ENCODE data around the gene AMBN. TPM values are rescaled to one million over a fixed set of nuclear protein-coding genes. Genes with fewer than 3 reads are reported as not detected.

The AMBN gene
- total RNA-seq, 4 donors from 2014 or later, result not detected

DNA sequence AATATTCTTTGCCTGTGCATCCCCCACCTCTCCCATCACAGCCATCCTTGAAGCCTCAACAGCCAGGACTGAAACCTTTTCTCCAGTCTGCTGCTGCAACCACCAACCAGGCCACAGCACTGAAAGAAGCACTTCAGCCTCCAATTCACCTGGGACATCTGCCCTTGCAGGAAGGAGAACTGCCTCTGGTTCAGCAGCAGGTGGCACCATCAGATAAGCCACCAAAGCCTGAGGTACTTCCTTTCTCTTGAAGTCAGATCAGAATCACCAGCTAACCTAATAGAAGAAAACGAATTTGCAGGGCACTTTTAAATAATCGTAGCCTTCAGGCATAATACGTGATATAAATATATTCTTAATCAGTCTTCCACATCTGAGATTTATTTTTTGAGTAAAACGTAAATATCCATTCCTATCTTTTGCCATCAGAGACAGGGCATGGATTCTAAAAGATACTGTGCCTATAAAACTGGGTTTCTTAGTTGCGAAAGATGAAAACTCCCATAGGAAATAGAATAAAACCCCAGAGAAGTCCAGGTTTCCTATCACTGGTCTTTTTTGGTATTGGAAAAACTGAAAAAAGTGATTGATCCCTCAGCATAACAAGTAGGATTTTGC, 9.5 kb downstream of the AMBN start:
- Histone ChIP-seq H3K36me3 (no peaks in the 10 kb centered on the region), H3K4me1 (no peaks in the 10 kb centered on the region), H3K27ac (no peak overlapping the region), H3K9me3 (no peaks in the 10 kb centered on the region), H3K27me3 (no peaks in the 10 kb centered on the region), H3K4me3 (no peak overlapping the region)
- no peak for TF ChIP-seq EP300 (IDR thresholded peaks at IDR 0.05; ENCODE audit: low read depth)
- TF ChIP-seq, protein P1, sequence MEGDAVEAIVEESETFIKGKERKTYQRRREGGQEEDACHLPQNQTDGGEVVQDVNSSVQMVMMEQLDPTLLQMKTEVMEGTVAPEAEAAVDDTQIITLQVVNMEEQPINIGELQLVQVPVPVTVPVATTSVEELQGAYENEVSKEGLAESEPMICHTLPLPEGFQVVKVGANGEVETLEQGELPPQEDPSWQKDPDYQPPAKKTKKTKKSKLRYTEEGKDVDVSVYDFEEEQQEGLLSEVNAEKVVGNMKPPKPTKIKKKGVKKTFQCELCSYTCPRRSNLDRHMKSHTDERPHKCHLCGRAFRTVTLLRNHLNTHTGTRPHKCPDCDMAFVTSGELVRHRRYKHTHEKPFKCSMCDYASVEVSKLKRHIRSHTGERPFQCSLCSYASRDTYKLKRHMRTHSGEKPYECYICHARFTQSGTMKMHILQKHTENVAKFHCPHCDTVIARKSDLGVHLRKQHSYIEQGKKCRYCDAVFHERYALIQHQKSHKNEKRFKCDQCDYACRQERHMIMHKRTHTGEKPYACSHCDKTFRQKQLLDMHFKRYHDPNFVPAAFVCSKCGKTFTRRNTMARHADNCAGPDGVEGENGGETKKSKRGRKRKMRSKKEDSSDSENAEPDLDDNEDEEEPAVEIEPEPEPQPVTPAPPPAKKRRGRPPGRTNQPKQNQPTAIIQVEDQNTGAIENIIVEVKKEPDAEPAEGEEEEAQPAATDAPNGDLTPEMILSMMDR (IDR thresholded peaks at IDR 0.05), result peak; percentile 50 to 65 (median 64)
- 34 to 38% methylated on average over 5 of the region's 5 CpGs for WGBS, 2 donors (ENCODE audit: low coverage in 1 of 2)
- peak; percentile 60 for DNase-seq
- in situ Hi-C loops (cut with MboI; ENCODE audit: low pct_ligation_motif_present in 1 of 4, low pct_unique_long_range_greater_than_20kb in 1 of 4, low sequenced_read_pairs in 3 of 4), result loop anchor here in 1 of 4 donors (25.0 kb wide), 1 partner anchor 1111 kb away; no protein-coding TSS in a partner anchor
- intact Hi-C loops (cut with DNase I; ENCODE audit: low total_unique reads), result no loop called here

DNA sequence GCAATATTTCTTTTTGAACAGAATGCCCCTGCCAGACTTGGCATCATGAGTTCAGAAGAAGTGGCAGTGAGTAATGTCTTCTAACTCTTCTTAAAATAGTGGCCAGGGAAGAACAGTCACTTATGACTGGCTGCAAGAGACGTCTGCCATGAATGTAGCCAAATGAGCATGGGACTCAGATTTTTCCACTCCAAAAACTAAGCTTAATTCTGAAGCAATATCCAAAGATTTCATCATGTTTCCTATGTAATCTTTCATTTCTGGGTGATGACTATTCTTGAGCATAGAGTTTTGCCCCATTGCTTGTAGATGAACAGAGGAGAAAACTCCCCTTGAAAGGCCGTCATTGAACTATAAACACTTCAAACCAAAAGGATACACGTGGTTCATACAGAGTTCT, 11.8 kb downstream of the AMBN start:
- no peak overlapping the region for H3K27ac ChIP-seq
- H3K4me3 ChIP-seq, result no peak overlapping the region
- H3K9me3 ChIP-seq, result no peaks in the 10 kb centered on the region
- no peaks in the 10 kb centered on the region for H3K4me1 ChIP-seq
- DNase-seq, result no peak
- intact Hi-C loops (cut with DNase I; ENCODE audit: low total_unique reads), result no loop called here
- H3K36me3 ChIP-seq, result no peaks in the 10 kb centered on the region
- H3K27me3 ChIP-seq, result no peaks in the 10 kb centered on the region
- TF ChIP-seq EP300 (IDR thresholded peaks at IDR 0.05; ENCODE audit: low read depth), result no peak
- no peak for TF ChIP-seq POLR2AphosphoS5 (IDR thresholded peaks at IDR 0.05)
- TF ChIP-seq POLR2A (IDR thresholded peaks at IDR 0.05), result no peak
- TF ChIP-seq, protein P1 (IDR thresholded peaks at IDR 0.05), result no peak
- 31 to 57% methylated on average over 3 of the region's 3 CpGs for WGBS, 2 donors (ENCODE audit: low coverage in 1 of 2)
- in situ Hi-C loops (cut with MboI; ENCODE audit: low pct_ligation_motif_present in 1 of 4, low pct_unique_long_range_greater_than_20kb in 1 of 4, low sequenced_read_pairs in 3 of 4), result loop anchor here in 1 of 4 donors (25.0 kb wide), 1 partner anchor 1108 kb away; no protein-coding TSS in a partner anchor

DNA sequence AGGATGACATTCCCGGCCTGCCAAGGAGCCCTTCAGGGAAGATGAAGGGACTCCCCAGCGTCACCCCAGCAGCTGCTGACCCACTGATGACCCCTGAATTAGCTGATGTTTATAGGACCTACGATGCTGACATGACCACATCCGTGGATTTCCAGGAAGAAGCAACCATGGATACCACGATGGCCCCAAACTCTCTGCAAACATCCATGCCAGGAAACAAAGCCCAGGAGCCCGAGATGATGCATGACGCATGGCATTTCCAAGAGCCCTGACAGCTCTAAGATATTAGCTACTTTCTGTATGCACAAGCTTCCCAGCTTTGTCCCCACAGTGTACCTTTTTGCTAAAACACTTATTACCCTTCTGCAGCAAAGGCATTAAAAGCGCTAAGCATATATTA, 14.4 kb downstream of the AMBN start:
- in situ Hi-C loops (cut with MboI; ENCODE audit: low pct_ligation_motif_present in 1 of 4, low pct_unique_long_range_greater_than_20kb in 1 of 4, low sequenced_read_pairs in 3 of 4), result loop anchor here in 1 of 4 donors (25.0 kb wide), 1 partner anchor 1106 kb away; no protein-coding TSS in a partner anchor
- TF ChIP-seq, protein P1 (IDR thresholded peaks at IDR 0.05), result no peak
- no peak for TF ChIP-seq EP300 (IDR thresholded peaks at IDR 0.05; ENCODE audit: low read depth)
- no peak for TF ChIP-seq POLR2AphosphoS5 (IDR thresholded peaks at IDR 0.05)
- TF ChIP-seq POLR2A (IDR thresholded peaks at IDR 0.05), result no peak
- WGBS, 2 donors (ENCODE audit: low coverage in 1 of 2), result 75 to 90% methylated on average over 1 to 8 of the region's 8 CpGs

DNA sequence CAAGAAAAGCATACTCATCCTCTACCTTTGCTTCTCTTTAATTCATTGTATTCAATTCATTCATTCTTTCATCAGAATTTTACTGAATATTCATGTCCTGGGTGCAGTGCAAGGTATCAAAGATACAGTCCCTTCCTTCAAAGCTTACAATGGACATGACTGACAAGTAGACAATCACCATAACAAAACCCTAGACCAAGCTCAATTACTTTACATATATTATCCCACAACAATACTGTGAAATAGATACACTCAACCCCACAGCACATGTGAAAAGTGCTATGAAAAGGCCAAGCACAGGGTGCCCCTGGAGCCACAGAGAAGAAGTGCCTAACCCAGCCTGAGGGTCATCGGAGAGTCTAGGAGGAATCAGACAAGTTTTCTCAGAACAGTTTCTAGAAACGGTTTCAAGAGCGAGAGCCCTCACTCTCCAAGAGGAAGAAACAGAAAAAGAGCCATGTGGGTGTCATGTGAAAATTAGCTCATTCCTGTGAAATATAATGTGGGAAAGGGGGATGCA, 15.3 kb downstream of the AMBN start:
- H3K27me3 ChIP-seq, result no peaks in the 10 kb centered on the region
- H3K4me3 ChIP-seq, result no peak overlapping the region
- in situ Hi-C loops (cut with MboI; ENCODE audit: low pct_ligation_motif_present in 1 of 4, low pct_unique_long_range_greater_than_20kb in 1 of 4, low sequenced_read_pairs in 3 of 4) (loop anchor here in 1 of 4 donors (25.0 kb wide), 1 partner anchor 1105 kb away; no protein-coding TSS in a partner anchor), intact Hi-C loops (cut with DNase I; ENCODE audit: low total_unique reads) (no loop called here)
- H3K36me3 ChIP-seq, result no peaks in the 10 kb centered on the region
- H3K4me1 ChIP-seq, result no peaks in the 10 kb centered on the region
- no peak overlapping the region for H3K27ac ChIP-seq
- H3K9me3 ChIP-seq, result no peaks in the 10 kb centered on the region
- DNase-seq, result no peak
- TF ChIP-seq POLR2A (IDR thresholded peaks at IDR 0.05) (no peak), EP300 (IDR thresholded peaks at IDR 0.05; ENCODE audit: low read depth) (no peak), POLR2AphosphoS5 (IDR thresholded peaks at IDR 0.05) (no peak)
- TF ChIP-seq, protein P1 (IDR thresholded peaks at IDR 0.05), result no peak
- WGBS, 2 donors (ENCODE audit: low coverage in 1 of 2), result 71 to 88% methylated on average over 3 of the region's 3 CpGs

More for the DNA sequence above, 14.4 kb downstream of the AMBN start:
- Histone ChIP-seq H3K4me1 (no peaks in the 10 kb centered on the region), H3K4me3 (no peak overlapping the region), H3K27me3 (no peaks in the 10 kb centered on the region), H3K27ac (no peak overlapping the region), H3K36me3 (no peaks in the 10 kb centered on the region), H3K9me3 (no peaks in the 10 kb centered on the region)
- intact Hi-C loops (cut with DNase I; ENCODE audit: low total_unique reads), result no loop called here
- no peak for DNase-seq

Measured in transverse colon (tissue), 4 donors.